K562 (cell line): Measurements from ENCODE around the gene ZFR2. TPM values are rescaled to one million over a fixed set of nuclear protein-coding genes. Genes with fewer than 3 reads are reported as not detected.
A peak's percentile ranks its signal among the peaks of the same experiment; 100 is the strongest.

Experiments
- ATAC-seq: fragments of 200-7000 bp; cut with Tn5 transposase; 3 replicates; pipeline ENCODE4 v1.9.1; 2020; ENCODE audit warnings: moderate library complexity
- BruUV-seq: library from RNA; stranded (reverse); fragments of 400-500 nt; replicated peaks from 2 replicates; lab custom pipeline; 2021; lab: Mats Ljungman, UMichigan
- CTCF ChIA-PET: fragments of 300-600 bp; formaldehyde crosslinking; extraction: SDS; loops from one replicate; lab custom pipeline; 2021; ENCODE audit warnings: low intra/inter-chr PET ratio; lab: Yijun Ruan, JAX
- POLR2A ChIA-PET: fragments of 300-600, 350-650 bp; sonication (Branson Sonifier 250); formaldehyde crosslinking; extraction: SDS; loops from one replicate; lab custom pipeline; 2021; ENCODE audit warnings: antibody characterized with exemption, inconsistent platforms; lab: Yijun Ruan, JAX
- DNase-seq, 4 experiments: peaks; one replicate each; pipeline versions ENCODE4 v3.0.0 to v3.0.0-alpha.2; 2011 to 2018; ENCODE audit warnings: low spot score in 3 of 4, mixed read lengths in 3 of 4; ENCODE audit errors: extremely low read depth in 1 of 4
- FAIRE-seq: peaks from 2 replicates; lab custom pipeline; 2011; peaks lifted over from hg19 to GRCh38; lab: Jason Lieb, UNC
- H2AFZ ChIP-seq: 2 replicates; pipeline ENCODE4 v1.6.0; 2011; ENCODE audit warnings: low read depth, low read length, control low read depth, inconsistent platforms
- H3K27ac ChIP-seq: fragments of 200-600 bp; 3 replicates; pipeline ENCODE4 v1.8.0; 2011; ENCODE audit warnings: low read depth, mild to moderate bottlenecking, control low read depth, inconsistent platforms, low read length, moderate library complexity, mixed read lengths; ENCODE audit errors: extremely low read depth
- H3K27me3 ChIP-seq, 2 experiments: fragments of 300-600 bp in 1 of 2; 2 replicates in 1 of 2; 3 replicates in 1 of 2; pipeline versions ENCODE4 v1.6.0 to v1.8.0; 2011; ENCODE audit warnings: inconsistent platforms in 2 of 2, low read length in 2 of 2, mild to moderate bottlenecking in 1 of 2, mixed read lengths in 1 of 2, moderate library complexity in 1 of 2; ENCODE audit not compliant: control insufficient read depth in 2 of 2, insufficient read depth in 2 of 2
- H3K36me3 ChIP-seq: fragments of 300-600 bp; 3 replicates; pipeline ENCODE4 v1.8.0; 2011; ENCODE audit warnings: mild to moderate bottlenecking, low read length, inconsistent platforms; ENCODE audit not compliant: control insufficient read depth, insufficient read depth
- H3K4me1 ChIP-seq, 2 experiments: fragments of 200-600 bp in 1 of 2; replicated peaks in 1 of 2; 2 replicates in 1 of 2; 3 replicates in 1 of 2; pipeline versions ENCODE4 v1.5.1 to v1.8.0; 2011; ENCODE audit warnings: inconsistent platforms in 2 of 2, low read length in 2 of 2, mild to moderate bottlenecking in 1 of 2, mixed read lengths in 1 of 2, moderate library complexity in 1 of 2; ENCODE audit not compliant: control insufficient read depth in 2 of 2, insufficient read depth in 2 of 2
- H3K4me2 ChIP-seq: 2 replicates; pipeline ENCODE4 v1.6.1; 2011; ENCODE audit warnings: low read length, control low read depth, inconsistent platforms, mixed read lengths; ENCODE audit not compliant: insufficient read depth
- H3K4me3 ChIP-seq: fragments of 200-600 bp; sonication (generic), shearing (Covaris generic); 2 replicates; pipeline ENCODE4 v1.5.1; 2016; ENCODE audit warnings: control low read depth, inconsistent platforms
- H3K79me2 ChIP-seq: fragments of 200-600 bp; 3 replicates; pipeline ENCODE4 v1.8.0; 2011; ENCODE audit warnings: low read length, inconsistent platforms; ENCODE audit not compliant: control insufficient read depth, insufficient read depth
- H3K9ac ChIP-seq, 2 experiments: 2 replicates each; pipeline versions ENCODE4 v1.6.0 to v1.6.1; 2011; ENCODE audit warnings: low read depth in 2 of 2, low read length in 2 of 2, control low read depth in 1 of 2, inconsistent platforms in 1 of 2, mild to moderate bottlenecking in 1 of 2, mixed read lengths in 1 of 2; ENCODE audit not compliant: insufficient read depth in 1 of 2
- H3K9me1 ChIP-seq: one replicate; pipeline ENCODE4 v1.6.0; 2011; ENCODE audit warnings: inconsistent platforms, mild to moderate bottlenecking, low read length, moderate library complexity; ENCODE audit not compliant: control insufficient read depth, insufficient read depth
- H3K9me3 ChIP-seq: replicated peaks from 2 replicates; pipeline ENCODE4 v1.5.1; 2011; ENCODE audit warnings: low read depth, low read length, inconsistent platforms; ENCODE audit not compliant: control insufficient read depth, insufficient read depth
- H4K20me1 ChIP-seq: replicated peaks from 2 replicates; pipeline ENCODE4 v1.6.1; 2011; ENCODE audit warnings: low read length, inconsistent platforms, mixed read lengths; ENCODE audit not compliant: control insufficient read depth, insufficient read depth
- ARID1B ChIP-seq: fragments of 450-650 bp; IDR thresholded peaks from 2 replicates; pipeline ENCODE4 v1.6.1; 2016; ENCODE audit warnings: antibody characterized with exemption, mild to moderate bottlenecking, inconsistent platforms
- ETV1 ChIP-seq: fragments of 450-650 bp; conservative IDR thresholded peaks from 2 replicates; pipeline ENCODE4 v1.6.1; 2016; ENCODE audit warnings: missing genetic modification characterization, control low read depth, low read depth, missing compliant biosample characterization
- FOXA3 ChIP-seq, 2 experiments: fragments of 450-650 bp in 1 of 2; sonication (generic) in 1 of 2; formaldehyde crosslinking; IDR thresholded peaks in 1 of 2; conservative IDR thresholded peaks in 1 of 2; 2 replicates each; pipeline versions ENCODE4 v1.4.0 to v1.8.0; 2020 to 2022; ENCODE audit warnings: mild to moderate bottlenecking in 2 of 2, missing genetic modification reagents in 1 of 2
- FOXO4 ChIP-seq: fragments of 450-650 bp; formaldehyde crosslinking; IDR thresholded peaks from 2 replicates; pipeline ENCODE4 v1.4.0; 2020; ENCODE audit warnings: mild to moderate bottlenecking, moderate library complexity
- FOXP1 ChIP-seq: sonication (generic); formaldehyde crosslinking; IDR thresholded peaks from 2 replicates; pipeline ENCODE4 v1.8.0; 2022; ENCODE audit warnings: mild to moderate bottlenecking, missing genetic modification reagents
- GATAD2B ChIP-seq: fragments of 450-650 bp; IDR thresholded peaks from 2 replicates; pipeline ENCODE4 v1.6.1; 2017; ENCODE audit warnings: mild to moderate bottlenecking, borderline replicate concordance
- KAT7 ChIP-seq: sonication (generic); formaldehyde crosslinking; IDR thresholded peaks from 2 replicates; pipeline ENCODE4 v1.8.0; 2022; ENCODE audit warnings: missing genetic modification reagents, mild to moderate bottlenecking, borderline replicate concordance
- NBN ChIP-seq: fragments of 450-650 bp; IDR thresholded peaks from 2 replicates; pipeline ENCODE4 v1.6.1; 2016; ENCODE audit warnings: low read depth, mild to moderate bottlenecking
- POLR2B ChIP-seq: fragments of 450-650 bp; IDR thresholded peaks from 2 replicates; pipeline ENCODE4 v1.6.1; 2018; ENCODE audit warnings: low read depth; ENCODE audit not compliant: partially characterized antibody
- RBFOX2 ChIP-seq: fragments of 200-400 bp; formaldehyde crosslinking; IDR thresholded peaks from 2 replicates; pipeline ENCODE4 v1.6.1; 2017; ENCODE audit warnings: low read depth, mild to moderate bottlenecking, low read length, moderate library complexity
- SIN3B ChIP-seq: fragments of 450-650 bp; IDR thresholded peaks from 2 replicates; pipeline ENCODE4 v1.6.1; 2017; ENCODE audit warnings: low read depth, mild to moderate bottlenecking, moderate library complexity
- SOX6 ChIP-seq: fragments of 450-650 bp; IDR thresholded peaks from 2 replicates; pipeline ENCODE4 v1.6.1; 2014; ENCODE audit warnings: mild to moderate bottlenecking
- SP1 ChIP-seq: sonication (generic); formaldehyde crosslinking; IDR thresholded peaks from 2 replicates; pipeline ENCODE4 v1.8.1; 2022; ENCODE audit warnings: mild to moderate bottlenecking, missing genetic modification reagents
- ZBTB7A ChIP-seq: IDR thresholded peaks from 2 replicates; pipeline ENCODE4 v1.6.1; 2011; ENCODE audit warnings: low read depth, mild to moderate bottlenecking, low read length, moderate library complexity, borderline replicate concordance; ENCODE audit not compliant: control insufficient read depth
- ZFP91 ChIP-seq: sonication (generic); formaldehyde crosslinking; IDR thresholded peaks from 2 replicates; pipeline ENCODE4 v1.8.0; 2022; ENCODE audit warnings: mild to moderate bottlenecking, missing genetic modification reagents
- ZNF263 ChIP-seq: sonication (generic); formaldehyde crosslinking; IDR thresholded peaks from 2 replicates; pipeline ENCODE4 v1.8.0; 2022; ENCODE audit warnings: mild to moderate bottlenecking, missing genetic modification reagents, borderline replicate concordance
- ZNF384 ChIP-seq: IDR thresholded peaks from 2 replicates; pipeline ENCODE4 v1.6.1; 2012; ENCODE audit warnings: low read depth, low read length, improper control_type of control experiment
- ZNF511 ChIP-seq: sonication (generic); formaldehyde crosslinking; IDR thresholded peaks from 2 replicates; pipeline ENCODE4 v1.8.0; 2022; ENCODE audit warnings: mild to moderate bottlenecking, missing genetic modification reagents
- ZNF785 ChIP-seq: fragments of 250-450 bp; sonication (Bioruptor Pico); IDR thresholded peaks from 2 replicates; pipeline ENCODE4 v1.4.0; 2020; ENCODE audit warnings: mild to moderate bottlenecking
- WGBS: fragments of 100-300 bp; shearing (Covaris generic); methylation state at CpG from one replicate; pipeline ENCODE4 v1.1.6; 2016; ENCODE audit warnings: low coverage, mixed read lengths; ENCODE audit not compliant: insufficient coverage; ENCODE audit errors: missing lambda C conversion rate; 5-methylcytosine and 5-hydroxymethylcytosine counted together
- in situ Hi-C: fragments of 300-500 bp; cut with MboI; formaldehyde crosslinking; loops from 4 replicates; pipeline ENCODE4 v1.15.0; 2018; ENCODE audit warnings: inconsistent platforms, mixed read lengths
- intact Hi-C: fragments of 100-400 bp; cut with micrococcal nuclease; formaldehyde crosslinking; loops from 2 replicates; pipeline ENCODE4 v1.14.2; 2022
- polyA plus RNA-seq, 8 experiments: library from polyadenylated mRNA; depleted of rRNA in 4 of 8; stranded (reverse) in 5 of 8; unstranded in 3 of 8; fragments of >200 nt; fragmentation: Nextera tagmentation in 2 of 8; fragmentation: Illumina TruSeq in 1 of 8; extraction: Ambion mirVana in 2 of 8; extraction: Trizol in 1 of 8; gene quantifications; 2 replicates each; pipeline versions ENCODE4 v1.2.1 to v1.2.3, GENCODE V29; 2011 to 2014; ENCODE audit warnings: inconsistent platforms in 1 of 8, missing spikeins in 1 of 8
- total RNA-seq, 7 experiments: library from RNA; depleted of rRNA in 6 of 7; stranded (reverse); fragments of >200 nt in 6 of 7; fragmentation: Illumina TruSeq in 2 of 7; extraction: Trizol in 2 of 7; gene quantifications; 2 replicates each; pipeline versions ENCODE4 v1.2.1 to v1.2.3, GENCODE V29; 2011 to 2021; ENCODE audit warnings: low replicate concordance in 1 of 7

Gene ZFR2
- total and polyA plus RNA-seq, 9 of the 15 experiments (the other 6 are each of a cell fraction or from before 2014, with no cell fraction given): 0.03 to 0.59 (median 0.07) TPM; not detected in 6

- FAIRE-seq: peak; percentile 84
- H3K4me3 ChIP-seq: no peak overlapping the region
- TF ChIP-seq ETV1 (tag) (0 out of 2 replicates have a peak, but pooled peaks have one; percentile 29), ARID1B (peak; percentile 33; the same call in 1 of the 2 replicates), KAT7 (CRISPR knock-in tag) (peak; percentile 49; the same call in 1 of the 2 replicates), ZFP91 (CRISPR knock-in tag) (0 out of 2 replicates have a peak, but pooled peaks have one; percentile 65), SOX6 (peak; percentile 73; the same call in 1 of the 2 replicates), SP1 (peak; percentile 91), FOXP1 (peak; percentile 85; the same call in 1 of the 2 replicates), ZNF511 (CRISPR knock-in tag) (peak; percentile 70), NBN (peak; percentile 55; the same call in 1 of the 2 replicates), ZBTB7A (peak; percentile 61; the same call in 1 of the 2 replicates), ZNF384 (0 out of 2 replicates have a peak, but pooled peaks have one; percentile 34), GATAD2B (peak; percentile 33; the same call in 1 of the 2 replicates), FOXO4 (no peak), FOXA3 (CRISPR knock-in tag; conservative IDR thresholded peaks at IDR 0.05 in 1 of 2, IDR thresholded peaks at IDR 0.05 in 1 of 2) (no peak), POLR2B (no peak), SIN3B (peak; percentile 14; the same call in 1 of the 2 replicates), ZNF785 (no peak), RBFOX2 (peak; percentile 43), ZNF263 (CRISPR knock-in tag) (peak; percentile 64; the same call in 1 of the 2 replicates)
Measured at GRCh38 chr19:3821857-3822364, 46.9 kb downstream of the ZFR2 start.

More at GRCh38 chr19:3821857-3822364, 46.9 kb downstream of the ZFR2 start:
- ATAC-seq: peak; percentile 95
- H3K4me2 ChIP-seq: peak overlapping the region; percentile 53
- peaks cover 5 to 61% of the 10 kb centered on the region in 2 experiments; a peak in 4 of 5 replicates for H3K4me1 ChIP-seq
- BruUV-seq: no TSS peak
- peak; percentile 82 to 93 (median 90) for DNase-seq
- ChIA-PET CTCF (interaction anchor here (0.6 to 1.1 kb wide), 4 partner anchors 98 to 1996 kb away, joined by 3 read pairs; no protein-coding TSS in a partner anchor), POLR2A (interaction anchor here (1.1 to 1.5 kb wide), 4 partner anchors 9 to 164 kb away, joined by 3 to 5 read pairs (median 4); partner anchors contain the start of gene EEF2)
- no peaks in the 10 kb centered on the region for H3K79me2 ChIP-seq
- H3K9me3 ChIP-seq: no peaks in the 10 kb centered on the region
- H2AFZ ChIP-seq: peak overlapping the region; percentile 89
- intact Hi-C loops: loop anchor here (5.0 kb wide), 1 partner anchor 100 kb away; no protein-coding TSS in a partner anchor
- no peaks in the 10 kb centered on the region for H3K9me1 ChIP-seq
- H3K9ac ChIP-seq: peak overlapping the region in 1 of 2 experiments; percentile 38; a peak in 2 of 4 replicates
- no peaks in the 10 kb centered on the region for H3K36me3 ChIP-seq
- H4K20me1 ChIP-seq: no peaks in the 10 kb centered on the region
- in situ Hi-C loops: no loop called here
- H3K27me3 ChIP-seq: no peaks in the 10 kb centered on the region
- H3K27ac ChIP-seq: no peak overlapping the region
- 15% methylated on average over 43 of the region's 43 CpGs for WGBS
